Amniotic epithelial cell (primary cell): Measurements from ENCODE around the gene NARS2.
A peak's percentile ranks its signal among the peaks of the same experiment; 100 is the strongest.
"Not testable (repeated sequence)": the region's sequence is repeated elsewhere in the genome, so short reads cannot be mapped to it uniquely, and the experiment has no call there.

Experiments
- DNase-seq: peaks from one replicate; pipeline ENCODE4 v3.0.0-alpha.2; 2010; ENCODE audit warnings: low read depth

Gene NARS2

GRCh38 chr11:78476066-78476465 is 98.6 kb downstream of the NARS2 start:
- DNase-seq: no peak

GRCh38 chr11:78474451-78474850 is 100.2 kb downstream of the NARS2 start:
- no peak for DNase-seq

- no peak for DNase-seq
Measured at GRCh38 chr11:78472905-78473304, 101.8 kb downstream of the NARS2 start.

- DNase-seq: no peak
Measured at GRCh38 chr11:78472382-78472781, 102.3 kb downstream of the NARS2 start.

- DNase-seq: no peak
Measured at GRCh38 chr11:78470861-78471442, 103.7 kb downstream of the NARS2 start.

- DNase-seq: no peak
Measured at GRCh38 chr11:78469896-78470295, 104.8 kb downstream of the NARS2 start.

- DNase-seq: no peak
Measured at GRCh38 chr11:78467931-78468330, 106.7 kb downstream of the NARS2 start.

- no peak for DNase-seq
Measured at GRCh38 chr11:78467370-78467769, 107.3 kb downstream of the NARS2 start.

- no peak for DNase-seq
Measured at GRCh38 chr11:78465169-78465942, 109.3 kb downstream of the NARS2 start.

- not testable (repeated sequence) for DNase-seq
Measured at GRCh38 chr11:78464787-78465168, 109.9 kb downstream of the NARS2 start.

- DNase-seq: no peak
Measured at GRCh38 chr11:78460471-78460870, 114.2 kb downstream of the NARS2 start.

- no peak for DNase-seq
Measured at GRCh38 chr11:78459738-78460137, 114.9 kb downstream of the NARS2 start.

- DNase-seq: no peak
Measured at GRCh38 chr11:78457448-78457847, 117.2 kb downstream of the NARS2 start.

- peak; percentile 55 for DNase-seq
Measured at GRCh38 chr11:78453140-78453935, 121.3 kb downstream of the NARS2 start.

- DNase-seq: no peak
Measured at GRCh38 chr11:78451371-78452150, 123.1 kb downstream of the NARS2 start.

GRCh38 chr11:78450866-78451265 is 123.8 kb downstream of the NARS2 start:
- no peak for DNase-seq

GRCh38 chr11:78449866-78450265 is 124.8 kb downstream of the NARS2 start:
- DNase-seq: no peak

GRCh38 chr11:78446210-78446609 is 128.5 kb downstream of the NARS2 start:
- DNase-seq: no peak

GRCh38 chr11:78444726-78445125 is 129.9 kb downstream of the NARS2 start:
- DNase-seq: no peak

GRCh38 chr11:78441956-78442355 is 132.7 kb downstream of the NARS2 start:
- DNase-seq: no peak

- DNase-seq: no peak
Measured at GRCh38 chr11:78438298-78438975, 136.2 kb downstream of the NARS2 start.

GRCh38 chr11:78432956-78433355 is 141.7 kb downstream of the NARS2 start:
- no peak for DNase-seq
